Measurements from ENCODE around the gene CTDSPL. TPM values are rescaled to one million over a fixed set of nuclear protein-coding genes. Genes with fewer than 3 reads are reported as not detected.

Gene CTDSPL
- total RNA-seq, 1 experiment from 2014 or later: 34.4 TPM

DNA sequence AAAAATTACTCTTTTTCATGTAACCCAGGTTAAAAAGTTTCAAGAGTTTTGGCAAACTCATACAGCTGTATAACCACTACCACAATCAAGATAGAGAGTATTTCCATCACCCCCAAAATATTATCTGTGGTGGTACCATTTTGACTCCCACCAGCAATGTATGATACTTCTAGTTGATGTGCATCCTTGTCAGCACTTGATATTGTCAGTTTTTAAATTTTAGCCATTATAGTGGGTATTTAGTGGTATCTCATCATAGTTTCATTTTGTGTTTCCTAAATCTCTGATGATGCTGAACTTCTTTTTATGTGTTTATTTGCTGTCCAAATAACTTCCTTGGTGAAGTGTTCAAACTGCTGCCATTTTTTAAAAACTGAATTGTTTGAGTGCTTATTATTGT, 14.6 kb downstream of the CTDSPL start:
- Histone ChIP-seq H2AFZ (ENCODE audit: low read depth, low read length, poor library complexity, severe bottlenecking) (no peak overlapping the region), H3K9me3 (ENCODE audit: control insufficient read depth in 1 of 2, insufficient read depth in 1 of 2, low read depth in 1 of 2, low read length in 2 of 2) (no peaks in the 10 kb centered on the region), H3K4me1 (ENCODE audit: control insufficient read depth in 1 of 2, insufficient read depth in 2 of 2, low read length in 2 of 2) (no peaks in the 10 kb centered on the region), H3K36me3 (ENCODE audit: control insufficient read depth in 1 of 2, insufficient read depth in 2 of 2, low read length in 2 of 2) (no peaks in the 10 kb centered on the region), H3K4me3 (replicated peaks in 1 of 2; ENCODE audit: low read depth in 1 of 2, low read length in 2 of 2) (no peak overlapping the region), H3K4me2 (ENCODE audit: low read length) (no peak overlapping the region), H3K79me2 (ENCODE audit: insufficient read depth, low read length) (peaks cover 72% of the 10 kb centered on the region), H3K27ac (ENCODE audit: low read depth, low read length) (no peak overlapping the region), H4K20me1 (ENCODE audit: insufficient read depth) (no peaks in the 10 kb centered on the region), H3K9ac (ENCODE audit: low read length) (no peak overlapping the region), H3K9me2 (ENCODE audit: insufficient read depth) (no peaks in the 10 kb centered on the region), H3K27me3 (ENCODE audit: insufficient read depth, low read length) (no peaks in the 10 kb centered on the region)
- TF ChIP-seq, protein P1, sequence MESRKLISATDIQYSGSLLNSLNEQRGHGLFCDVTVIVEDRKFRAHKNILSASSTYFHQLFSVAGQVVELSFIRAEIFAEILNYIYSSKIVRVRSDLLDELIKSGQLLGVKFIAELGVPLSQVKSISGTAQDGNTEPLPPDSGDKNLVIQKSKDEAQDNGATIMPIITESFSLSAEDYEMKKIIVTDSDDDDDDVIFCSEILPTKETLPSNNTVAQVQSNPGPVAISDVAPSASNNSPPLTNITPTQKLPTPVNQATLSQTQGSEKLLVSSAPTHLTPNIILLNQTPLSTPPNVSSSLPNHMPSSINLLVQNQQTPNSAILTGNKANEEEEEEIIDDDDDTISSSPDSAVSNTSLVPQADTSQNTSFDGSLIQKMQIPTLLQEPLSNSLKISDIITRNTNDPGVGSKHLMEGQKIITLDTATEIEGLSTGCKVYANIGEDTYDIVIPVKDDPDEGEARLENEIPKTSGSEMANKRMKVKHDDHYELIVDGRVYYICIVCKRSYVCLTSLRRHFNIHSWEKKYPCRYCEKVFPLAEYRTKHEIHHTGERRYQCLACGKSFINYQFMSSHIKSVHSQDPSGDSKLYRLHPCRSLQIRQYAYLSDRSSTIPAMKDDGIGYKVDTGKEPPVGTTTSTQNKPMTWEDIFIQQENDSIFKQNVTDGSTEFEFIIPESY (IDR thresholded peaks at IDR 0.05; ENCODE audit: extremely low read depth, insufficient replicate concordance, low read length): no peak
- TF ChIP-seq SRF (IDR thresholded peaks at IDR 0.05; ENCODE audit: low read depth) (no peak), EZH2 (IDR thresholded peaks at IDR 0.05) (no peak), CEBPB (IDR thresholded peaks at IDR 0.05; ENCODE audit: low read depth) (no peak)
- TF ChIP-seq, protein P2, sequence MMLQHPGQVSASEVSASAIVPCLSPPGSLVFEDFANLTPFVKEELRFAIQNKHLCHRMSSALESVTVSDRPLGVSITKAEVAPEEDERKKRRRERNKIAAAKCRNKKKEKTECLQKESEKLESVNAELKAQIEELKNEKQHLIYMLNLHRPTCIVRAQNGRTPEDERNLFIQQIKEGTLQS (IDR thresholded peaks at IDR 0.05): no peak
- POLR2A ChIA-PET: no interaction called here
- no TSS peak for BruUV-seq (replicated peaks)
- intact Hi-C loops (cut with micrococcal nuclease): no loop called here
- no peak for DNase-seq (ENCODE audit: low read depth, low spot score)
- ATAC-seq: no peak
- RAD21 ChIA-PET (ENCODE audit: low non-redundant PET in 1 of 2, low total read pairs in 2 of 2, uncharacterized antibody in 2 of 2, unreplicated experiment in 2 of 2): no interaction called here
- CTCF ChIA-PET: no interaction called here

DNA sequence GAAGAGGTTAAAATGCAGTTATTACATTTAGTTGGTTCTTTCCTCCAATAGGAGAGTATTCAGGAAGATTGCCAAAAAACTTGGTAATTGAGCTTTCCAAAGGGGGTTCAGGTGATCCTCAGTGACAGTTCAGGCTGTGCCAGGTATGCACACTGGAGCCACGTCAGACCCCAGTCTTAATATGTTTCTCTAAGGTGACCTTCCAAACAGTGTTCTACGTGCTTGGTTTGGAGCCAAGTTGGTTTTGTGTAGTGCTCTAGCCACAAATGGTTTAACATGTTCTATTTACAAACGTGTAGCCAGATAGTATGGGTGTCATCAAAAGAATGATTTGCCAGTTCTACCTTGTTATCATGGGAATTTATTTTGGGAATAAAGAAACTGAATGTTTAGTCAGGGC, 21.0 kb downstream of the CTDSPL start:
- intact Hi-C loops (cut with micrococcal nuclease): loop anchor here (1.0 kb wide), 1 partner anchor 54 kb away; no protein-coding TSS in a partner anchor
- Histone ChIP-seq H3K9me3 (ENCODE audit: control insufficient read depth in 1 of 2, insufficient read depth in 1 of 2, low read depth in 1 of 2, low read length in 2 of 2) (no peaks in the 10 kb centered on the region), H3K79me2 (ENCODE audit: insufficient read depth, low read length) (peaks cover 52% of the 10 kb centered on the region), H3K27me3 (ENCODE audit: insufficient read depth, low read length) (no peaks in the 10 kb centered on the region), H3K9ac (ENCODE audit: low read length) (no peak overlapping the region), H2AFZ (ENCODE audit: low read depth, low read length, poor library complexity, severe bottlenecking) (no peak overlapping the region), H3K4me3 (replicated peaks in 1 of 2; ENCODE audit: low read depth in 1 of 2, low read length in 2 of 2) (no peak overlapping the region), H3K36me3 (ENCODE audit: control insufficient read depth in 1 of 2, insufficient read depth in 2 of 2, low read length in 2 of 2) (no peaks in the 10 kb centered on the region), H3K9me2 (ENCODE audit: insufficient read depth) (no peaks in the 10 kb centered on the region), H3K4me1 (ENCODE audit: control insufficient read depth in 1 of 2, insufficient read depth in 2 of 2, low read length in 2 of 2) (no peaks in the 10 kb centered on the region), H3K4me2 (ENCODE audit: low read length) (no peak overlapping the region), H3K27ac (ENCODE audit: low read depth, low read length) (no peak overlapping the region), H4K20me1 (ENCODE audit: insufficient read depth) (no peaks in the 10 kb centered on the region)
- ChIA-PET POLR2A (no interaction called here), RAD21 (ENCODE audit: low non-redundant PET in 1 of 2, low total read pairs in 2 of 2, uncharacterized antibody in 2 of 2, unreplicated experiment in 2 of 2) (no interaction called here), CTCF (no interaction called here)
- ATAC-seq (no peak), DNase-seq (ENCODE audit: low read depth, low spot score) (no peak)
- no TSS peak for BruUV-seq (replicated peaks)
- TF ChIP-seq, protein P3, sequence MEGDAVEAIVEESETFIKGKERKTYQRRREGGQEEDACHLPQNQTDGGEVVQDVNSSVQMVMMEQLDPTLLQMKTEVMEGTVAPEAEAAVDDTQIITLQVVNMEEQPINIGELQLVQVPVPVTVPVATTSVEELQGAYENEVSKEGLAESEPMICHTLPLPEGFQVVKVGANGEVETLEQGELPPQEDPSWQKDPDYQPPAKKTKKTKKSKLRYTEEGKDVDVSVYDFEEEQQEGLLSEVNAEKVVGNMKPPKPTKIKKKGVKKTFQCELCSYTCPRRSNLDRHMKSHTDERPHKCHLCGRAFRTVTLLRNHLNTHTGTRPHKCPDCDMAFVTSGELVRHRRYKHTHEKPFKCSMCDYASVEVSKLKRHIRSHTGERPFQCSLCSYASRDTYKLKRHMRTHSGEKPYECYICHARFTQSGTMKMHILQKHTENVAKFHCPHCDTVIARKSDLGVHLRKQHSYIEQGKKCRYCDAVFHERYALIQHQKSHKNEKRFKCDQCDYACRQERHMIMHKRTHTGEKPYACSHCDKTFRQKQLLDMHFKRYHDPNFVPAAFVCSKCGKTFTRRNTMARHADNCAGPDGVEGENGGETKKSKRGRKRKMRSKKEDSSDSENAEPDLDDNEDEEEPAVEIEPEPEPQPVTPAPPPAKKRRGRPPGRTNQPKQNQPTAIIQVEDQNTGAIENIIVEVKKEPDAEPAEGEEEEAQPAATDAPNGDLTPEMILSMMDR (IDR thresholded peaks at IDR 0.05 in 2 of 3, conservative IDR thresholded peaks at IDR 0.05 in 1 of 3; ENCODE audit: borderline replicate concordance in 1 of 3, insufficient read depth in 1 of 3, low read depth in 2 of 3, low read length in 2 of 3): no peak
- TF ChIP-seq SP1 (IDR thresholded peaks at IDR 0.05; ENCODE audit: low read depth) (no peak), CEBPB (IDR thresholded peaks at IDR 0.05; ENCODE audit: low read depth) (no peak), EGR1 (IDR thresholded peaks at IDR 0.05; ENCODE audit: low read depth) (no peak), ZNF274 (IDR thresholded peaks at IDR 0.05; ENCODE audit: low read depth, low read length) (no peak), POLR2A (IDR thresholded peaks at IDR 0.05; ENCODE audit: borderline replicate concordance, extremely low read depth, insufficient read depth, insufficient read length) (no peak), POLR2AphosphoS5 (IDR thresholded peaks at IDR 0.05; ENCODE audit: low read depth, low read length) (no peak), SIN3A (IDR thresholded peaks at IDR 0.05; ENCODE audit: low read depth) (no peak)
- TF ChIP-seq, protein P2 (IDR thresholded peaks at IDR 0.05): no peak
- TF ChIP-seq, protein P4, sequence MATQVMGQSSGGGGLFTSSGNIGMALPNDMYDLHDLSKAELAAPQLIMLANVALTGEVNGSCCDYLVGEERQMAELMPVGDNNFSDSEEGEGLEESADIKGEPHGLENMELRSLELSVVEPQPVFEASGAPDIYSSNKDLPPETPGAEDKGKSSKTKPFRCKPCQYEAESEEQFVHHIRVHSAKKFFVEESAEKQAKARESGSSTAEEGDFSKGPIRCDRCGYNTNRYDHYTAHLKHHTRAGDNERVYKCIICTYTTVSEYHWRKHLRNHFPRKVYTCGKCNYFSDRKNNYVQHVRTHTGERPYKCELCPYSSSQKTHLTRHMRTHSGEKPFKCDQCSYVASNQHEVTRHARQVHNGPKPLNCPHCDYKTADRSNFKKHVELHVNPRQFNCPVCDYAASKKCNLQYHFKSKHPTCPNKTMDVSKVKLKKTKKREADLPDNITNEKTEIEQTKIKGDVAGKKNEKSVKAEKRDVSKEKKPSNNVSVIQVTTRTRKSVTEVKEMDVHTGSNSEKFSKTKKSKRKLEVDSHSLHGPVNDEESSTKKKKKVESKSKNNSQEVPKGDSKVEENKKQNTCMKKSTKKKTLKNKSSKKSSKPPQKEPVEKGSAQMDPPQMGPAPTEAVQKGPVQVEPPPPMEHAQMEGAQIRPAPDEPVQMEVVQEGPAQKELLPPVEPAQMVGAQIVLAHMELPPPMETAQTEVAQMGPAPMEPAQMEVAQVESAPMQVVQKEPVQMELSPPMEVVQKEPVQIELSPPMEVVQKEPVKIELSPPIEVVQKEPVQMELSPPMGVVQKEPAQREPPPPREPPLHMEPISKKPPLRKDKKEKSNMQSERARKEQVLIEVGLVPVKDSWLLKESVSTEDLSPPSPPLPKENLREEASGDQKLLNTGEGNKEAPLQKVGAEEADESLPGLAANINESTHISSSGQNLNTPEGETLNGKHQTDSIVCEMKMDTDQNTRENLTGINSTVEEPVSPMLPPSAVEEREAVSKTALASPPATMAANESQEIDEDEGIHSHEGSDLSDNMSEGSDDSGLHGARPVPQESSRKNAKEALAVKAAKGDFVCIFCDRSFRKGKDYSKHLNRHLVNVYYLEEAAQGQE (IDR thresholded peaks at IDR 0.05; ENCODE audit: low read depth): no peak

All from HCT116 (cell line).